Measurements from ENCODE around the gene PIP5K1C. TPM values are rescaled to one million over a fixed set of nuclear protein-coding genes. Genes with fewer than 3 reads are reported as not detected.

The PIP5K1C gene
- total and polyA plus RNA-seq, 10 of the 15 experiments (the other 5 are each of a cell fraction or from before 2014, with no cell fraction given): 0.39 to 19.6 (median 5.3) TPM

DNA sequence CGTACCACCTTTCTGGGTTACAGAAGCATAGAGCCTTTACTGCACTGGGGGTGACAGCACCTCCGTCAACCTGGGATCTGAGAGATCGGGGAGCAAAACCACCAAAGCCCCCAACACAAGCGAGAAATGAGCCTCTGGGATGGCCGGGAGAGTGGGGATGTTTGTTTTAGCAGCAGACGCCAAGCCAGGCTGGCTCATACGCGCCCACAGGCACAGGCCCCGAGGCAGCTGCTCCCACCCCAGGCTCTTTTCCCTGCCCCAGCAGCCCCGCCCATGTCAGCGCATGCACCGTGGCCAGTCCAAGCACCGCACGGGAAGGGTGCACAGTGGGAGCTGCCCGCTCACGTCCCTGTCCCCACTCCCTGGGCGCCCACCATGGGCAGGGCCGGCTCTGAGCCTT, 8.5 kb downstream of the PIP5K1C start:
- ATAC-seq (no peak), DNase-seq (ENCODE audit: low read depth, low spot score) (no peak), FAIRE-seq (no peak)
- intact Hi-C loops (cut with micrococcal nuclease; ENCODE audit: unreplicated experiment) (no loop called here), in situ Hi-C loops (cut with MboI) (no loop called here)
- H3K27ac ChIP-seq (ENCODE audit: control insufficient read depth, insufficient read depth): no peak overlapping the region
- no peak overlapping the region for H3K9ac ChIP-seq (ENCODE audit: control insufficient read depth, insufficient read depth, low read length)
- H3K4me1 ChIP-seq (ENCODE audit: control insufficient read depth, insufficient read depth, low read length): peaks cover 14% of the 10 kb centered on the region
- RAD21 ChIA-PET (ENCODE audit: unreplicated experiment): no interaction called here
- TF ChIP-seq SUPT20H (IDR thresholded peaks at IDR 0.05; ENCODE audit: borderline replicate concordance, control insufficient read depth, low read depth, low read length) (no peak), IKZF2 (IDR thresholded peaks at IDR 0.05) (no peak)
- TF ChIP-seq, protein P1, sequence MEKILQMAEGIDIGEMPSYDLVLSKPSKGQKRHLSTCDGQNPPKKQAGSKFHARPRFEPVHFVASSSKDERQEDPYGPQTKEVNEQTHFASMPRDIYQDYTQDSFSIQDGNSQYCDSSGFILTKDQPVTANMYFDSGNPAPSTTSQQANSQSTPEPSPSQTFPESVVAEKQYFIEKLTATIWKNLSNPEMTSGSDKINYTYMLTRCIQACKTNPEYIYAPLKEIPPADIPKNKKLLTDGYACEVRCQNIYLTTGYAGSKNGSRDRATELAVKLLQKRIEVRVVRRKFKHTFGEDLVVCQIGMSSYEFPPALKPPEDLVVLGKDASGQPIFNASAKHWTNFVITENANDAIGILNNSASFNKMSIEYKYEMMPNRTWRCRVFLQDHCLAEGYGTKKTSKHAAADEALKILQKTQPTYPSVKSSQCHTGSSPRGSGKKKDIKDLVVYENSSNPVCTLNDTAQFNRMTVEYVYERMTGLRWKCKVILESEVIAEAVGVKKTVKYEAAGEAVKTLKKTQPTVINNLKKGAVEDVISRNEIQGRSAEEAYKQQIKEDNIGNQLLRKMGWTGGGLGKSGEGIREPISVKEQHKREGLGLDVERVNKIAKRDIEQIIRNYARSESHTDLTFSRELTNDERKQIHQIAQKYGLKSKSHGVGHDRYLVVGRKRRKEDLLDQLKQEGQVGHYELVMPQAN (conservative IDR thresholded peaks at IDR 0.05): no peak
- no peak overlapping the region for H3K4me3 ChIP-seq
- CTCF ChIA-PET: no interaction called here
- POLR2A ChIA-PET: no interaction called here
- no peaks in the 10 kb centered on the region; a peak in 1 of 4 replicates for H3K36me3 ChIP-seq (ENCODE audit: control insufficient read depth in 2 of 2, insufficient read depth in 2 of 2, low read length in 1 of 2)
- no peaks in the 10 kb centered on the region for H3K27me3 ChIP-seq (replicated peaks in 1 of 2; ENCODE audit: control insufficient read depth in 2 of 2, insufficient read depth in 2 of 2, low read length in 1 of 2)
- no peak overlapping the region for H3K4me2 ChIP-seq (ENCODE audit: control insufficient read depth, insufficient read depth)
- H2AFZ ChIP-seq (ENCODE audit: control insufficient read depth, low read depth, low read length): no peak overlapping the region
- peaks cover 13% of the 10 kb centered on the region for H3K79me2 ChIP-seq (ENCODE audit: control insufficient read depth, insufficient read depth, low read length)
- no peaks in the 10 kb centered on the region for H4K20me1 ChIP-seq (ENCODE audit: control insufficient read depth, insufficient read depth)
- no TSS peak for BruUV-seq (replicated peaks)
- H3K9me3 ChIP-seq (replicated peaks; ENCODE audit: control insufficient read depth, insufficient read depth, low read length): no peaks in the 10 kb centered on the region; the same call in 2 of the 3 replicates
- WGBS (ENCODE audit: insufficient coverage, insufficient replicate concordance, low lambda C conversion rate, missing lambda C conversion rate): 88% methylated on average over 17 of the region's 18 CpGs
- SMC1A ChIA-PET (ENCODE audit: uncharacterized antibody, unreplicated experiment): no interaction called here

DNA sequence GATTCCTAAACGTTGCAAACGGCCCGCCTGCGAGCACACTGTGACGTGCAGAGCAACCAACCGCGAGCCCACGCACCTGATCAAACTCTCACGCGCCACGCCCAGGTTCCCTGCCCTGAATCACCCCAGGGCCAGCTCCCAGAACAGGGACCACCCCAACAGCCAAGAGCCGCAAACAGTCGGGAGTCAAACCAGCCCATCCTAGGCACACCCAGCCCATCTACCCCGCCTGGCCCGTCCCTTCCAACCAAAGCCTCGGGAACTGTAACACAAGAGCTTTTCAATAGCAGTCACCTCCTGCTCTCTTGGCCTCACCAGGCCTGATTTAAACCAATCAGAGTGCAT, 8.9 kb downstream of the PIP5K1C start:
- ChIA-PET RAD21 (ENCODE audit: unreplicated experiment) (no interaction called here), CTCF (interaction anchor here (0.9 kb wide), 1 partner anchor 20 kb away, joined by 4 read pairs; no protein-coding TSS in a partner anchor), SMC1A (ENCODE audit: uncharacterized antibody, unreplicated experiment) (no interaction called here), POLR2A (no interaction called here)
- ATAC-seq (no peak), DNase-seq (ENCODE audit: low read depth, low spot score) (no peak), FAIRE-seq (no peak)
- BruUV-seq (replicated peaks): no TSS peak
- H3K79me2 ChIP-seq (ENCODE audit: control insufficient read depth, insufficient read depth, low read length): peaks cover 13% of the 10 kb centered on the region
- TF ChIP-seq PML (IDR thresholded peaks at IDR 0.05; ENCODE audit: low read length) (no peak), FOS (IDR thresholded peaks at IDR 0.05; ENCODE audit: borderline replicate concordance, extremely low read depth, insufficient read length) (no peak), RAD51 (IDR thresholded peaks at IDR 0.05) (no peak), POU2F2 (IDR thresholded peaks at IDR 0.05; ENCODE audit: borderline replicate concordance, low read depth, low read length) (no peak), ZNF217 (IDR thresholded peaks at IDR 0.05) (no peak), ETV6 (conservative IDR thresholded peaks at IDR 0.05 in 1 of 2, IDR thresholded peaks at IDR 0.05 in 1 of 2; ENCODE audit: borderline replicate concordance in 1 of 2, low read depth in 1 of 2) (no peak), ATF7 (IDR thresholded peaks at IDR 0.05; ENCODE audit: low read depth) (no peak)
- no peak overlapping the region for H3K4me2 ChIP-seq (ENCODE audit: control insufficient read depth, insufficient read depth)
- no peak overlapping the region for H2AFZ ChIP-seq (ENCODE audit: control insufficient read depth, low read depth, low read length)
- H4K20me1 ChIP-seq (ENCODE audit: control insufficient read depth, insufficient read depth): no peaks in the 10 kb centered on the region
- peaks cover 14% of the 10 kb centered on the region for H3K4me1 ChIP-seq (ENCODE audit: control insufficient read depth, insufficient read depth, low read length)
- no peak overlapping the region for H3K9ac ChIP-seq (ENCODE audit: control insufficient read depth, insufficient read depth, low read length)
- WGBS (ENCODE audit: insufficient coverage, insufficient replicate concordance, low lambda C conversion rate, missing lambda C conversion rate): 94% methylated on average over 16 of the region's 16 CpGs
- H3K27ac ChIP-seq (ENCODE audit: control insufficient read depth, insufficient read depth): no peak overlapping the region
- intact Hi-C loops (cut with micrococcal nuclease; ENCODE audit: unreplicated experiment) (no loop called here), in situ Hi-C loops (cut with MboI) (no loop called here)
- H3K36me3 ChIP-seq (ENCODE audit: control insufficient read depth in 2 of 2, insufficient read depth in 2 of 2, low read length in 1 of 2): no peaks in the 10 kb centered on the region; a peak in 1 of 4 replicates
- H3K9me3 ChIP-seq (replicated peaks; ENCODE audit: control insufficient read depth, insufficient read depth, low read length): no peaks in the 10 kb centered on the region; the same call in 2 of the 3 replicates
- H3K4me3 ChIP-seq: no peak overlapping the region
- no peaks in the 10 kb centered on the region for H3K27me3 ChIP-seq (replicated peaks in 1 of 2; ENCODE audit: control insufficient read depth in 2 of 2, insufficient read depth in 2 of 2, low read length in 1 of 2)
